H9 (cell line): ENCODE data around the gene CEP97. TPM values are rescaled to one million over a fixed set of nuclear protein-coding genes. Genes with fewer than 3 reads are reported as not detected.
A peak's percentile ranks its signal among the peaks of the same experiment; 100 is the strongest.

Source experiments
- DNase-seq: peaks from one replicate; pipeline ENCODE4 v3.0.0-alpha.2; 2017
- H2AFZ ChIP-seq: one replicate; pipeline ENCODE4 v1.6.1; 2013; ENCODE audit warnings: mild to moderate bottlenecking, low read length, control low read depth, moderate library complexity
- H2AK5ac ChIP-seq: 2 replicates; pipeline ENCODE4 v1.6.1; 2013; ENCODE audit warnings: low read length, control low read depth, mixed read lengths; ENCODE audit not compliant: insufficient read length
- H2BK120ac ChIP-seq: one replicate; pipeline ENCODE4 v1.6.1; 2013; ENCODE audit warnings: low read depth, mild to moderate bottlenecking, low read length, control low read depth, inconsistent platforms; ENCODE audit not compliant: poor library complexity, severe bottlenecking
- H2BK12ac ChIP-seq: 2 replicates; pipeline ENCODE4 v1.6.1; 2013; ENCODE audit warnings: low read length, control low read depth, mixed read lengths, low read depth; ENCODE audit not compliant: insufficient read length
- H2BK15ac ChIP-seq: 2 replicates; pipeline ENCODE4 v1.6.1; 2013; ENCODE audit warnings: low read depth, low read length, control low read depth
- H2BK20ac ChIP-seq: one replicate; pipeline ENCODE4 v1.6.1; 2013; ENCODE audit warnings: low read depth, mild to moderate bottlenecking, low read length, control low read depth, inconsistent platforms; ENCODE audit not compliant: poor library complexity, severe bottlenecking
- H2BK5ac ChIP-seq: 2 replicates; pipeline ENCODE4 v1.6.1; 2013; ENCODE audit warnings: low read length, control low read depth, mixed read lengths; ENCODE audit not compliant: insufficient read length
- H3K14ac ChIP-seq: 2 replicates; pipeline ENCODE4 v1.6.1; 2013; ENCODE audit warnings: low read length, control low read depth; ENCODE audit not compliant: insufficient read depth
- H3K18ac ChIP-seq: 2 replicates; pipeline ENCODE4 v1.6.1; 2013; ENCODE audit warnings: low read depth, mild to moderate bottlenecking, mixed read lengths, low read length, control low read depth; ENCODE audit not compliant: insufficient read length
- H3K23ac ChIP-seq: 2 replicates; pipeline ENCODE4 v1.6.1; 2013; ENCODE audit warnings: low read length, control low read depth, mixed read lengths, low read depth; ENCODE audit not compliant: insufficient read length
- H3K23me2 ChIP-seq: 2 replicates; pipeline ENCODE4 v1.6.1; 2013; ENCODE audit warnings: low read depth, mild to moderate bottlenecking, mixed read lengths, low read length, control low read depth; ENCODE audit not compliant: insufficient read length, poor library complexity, severe bottlenecking
- H3K27ac ChIP-seq: 2 replicates; pipeline ENCODE4 v1.5.1; 2013; ENCODE audit warnings: low read length, control low read depth, mixed read lengths, low read depth; ENCODE audit not compliant: insufficient read length
- H3K27me3 ChIP-seq: 2 replicates; pipeline ENCODE4 v1.6.1; 2013; ENCODE audit warnings: low read length, control low read depth, inconsistent platforms; ENCODE audit not compliant: insufficient read depth
- H3K4ac ChIP-seq: 2 replicates; pipeline ENCODE4 v1.6.1; 2013; ENCODE audit warnings: low read depth, mild to moderate bottlenecking, control low read depth, inconsistent platforms, low read length, moderate library complexity
- H3K4me1 ChIP-seq: 2 replicates; pipeline ENCODE4 v1.6.1; 2013; ENCODE audit warnings: low read length, control low read depth, inconsistent platforms; ENCODE audit not compliant: insufficient read depth
- H3K4me2 ChIP-seq: 2 replicates; pipeline ENCODE4 v1.6.1; 2013; ENCODE audit warnings: low read length, control low read depth, mixed read lengths; ENCODE audit not compliant: insufficient read length, insufficient read depth
- H3K56ac ChIP-seq: 2 replicates; pipeline ENCODE4 v1.6.1; 2013; ENCODE audit warnings: low read depth, mild to moderate bottlenecking, mixed read lengths, low read length, control low read depth; ENCODE audit not compliant: insufficient read length
- H3K79me1 ChIP-seq: 2 replicates; pipeline ENCODE4 v1.6.1; 2013; ENCODE audit warnings: low read depth, mild to moderate bottlenecking, moderate library complexity, low read length, control low read depth, inconsistent platforms; ENCODE audit not compliant: insufficient read depth, poor library complexity, severe bottlenecking
- H3K79me2 ChIP-seq: 2 replicates; pipeline ENCODE4 v1.6.1; 2013; ENCODE audit warnings: low read length, control low read depth, inconsistent platforms; ENCODE audit not compliant: insufficient read depth
- H3K9ac ChIP-seq: 2 replicates; pipeline ENCODE4 v1.6.1; 2013; ENCODE audit warnings: low read length, control low read depth, mixed read lengths; ENCODE audit not compliant: insufficient read length; ENCODE audit errors: extremely low read depth
- H3K9me3 ChIP-seq: one replicate; pipeline ENCODE4 v1.6.1; 2013; ENCODE audit warnings: low read depth, low read length, inconsistent platforms; ENCODE audit not compliant: control insufficient read depth
- H3T11ph ChIP-seq: one replicate; pipeline ENCODE4 v1.6.1; 2013; ENCODE audit warnings: mild to moderate bottlenecking, low read length, control low read depth, inconsistent platforms
- H4K20me1 ChIP-seq: one replicate; pipeline ENCODE4 v1.6.1; 2013; ENCODE audit not compliant: control insufficient read depth, insufficient read length, insufficient read depth
- H4K5ac ChIP-seq: 2 replicates; pipeline ENCODE4 v1.6.1; 2013; ENCODE audit warnings: low read depth, mild to moderate bottlenecking, mixed read lengths, low read length, control low read depth; ENCODE audit not compliant: insufficient read length
- H4K8ac ChIP-seq: replicated peaks from 2 replicates; pipeline ENCODE4 v1.6.1; 2013; ENCODE audit warnings: low read length, control low read depth, mixed read lengths, low read depth; ENCODE audit not compliant: insufficient read length
- H4K91ac ChIP-seq: 2 replicates; pipeline ENCODE4 v1.6.1; 2013; ENCODE audit warnings: low read depth, mild to moderate bottlenecking, moderate library complexity, mixed read lengths, low read length, control low read depth; ENCODE audit not compliant: insufficient read length
- H3K27ac Mint-ChIP-seq, 3 experiments: 2 replicates in 2 of 3; 3 replicates in 1 of 3; pipeline ENCODE4 v1.8.0; 2020 to 2021; ENCODE audit warnings: mixed read lengths in 3 of 3, mild to moderate bottlenecking in 1 of 3, moderate library complexity in 1 of 3
- H3K27me3 Mint-ChIP-seq: 2 replicates; pipeline ENCODE4 v1.8.0; 2021; ENCODE audit warnings: low read depth, mild to moderate bottlenecking, moderate library complexity, mixed read lengths
- H3K36me3 Mint-ChIP-seq, 3 experiments: 2 replicates in 2 of 3; 3 replicates in 1 of 3; pipeline ENCODE4 v1.8.0; 2020 to 2021; ENCODE audit warnings: low read depth in 3 of 3, mixed read lengths in 3 of 3; ENCODE audit not compliant: insufficient read depth in 1 of 3
- H3K4me1 Mint-ChIP-seq, 2 experiments: 2 replicates each; pipeline ENCODE4 v1.8.0; 2020; ENCODE audit warnings: mixed read lengths in 2 of 2
- H3K4me3 Mint-ChIP-seq, 2 experiments: 2 replicates in 1 of 2; 3 replicates in 1 of 2; pipeline ENCODE4 v1.8.0; 2020 to 2021; ENCODE audit warnings: mild to moderate bottlenecking in 2 of 2, mixed read lengths in 2 of 2, moderate library complexity in 1 of 2
- H3K9me3 Mint-ChIP-seq, 2 experiments: 2 replicates in 1 of 2; 3 replicates in 1 of 2; pipeline ENCODE4 v1.8.0; 2020; ENCODE audit warnings: mild to moderate bottlenecking in 2 of 2, mixed read lengths in 2 of 2, moderate library complexity in 1 of 2
- WGBS: extraction: QIAGEN DNeasy Blood & Tissue Kit; methylation state at CpG from one replicate; pipeline ENCODE4 v1.1.7; 2013; ENCODE audit warnings: missing lambda C conversion rate, low lambda C conversion rate, mixed read lengths; ENCODE audit not compliant: insufficient read length; ENCODE audit errors: extremely low coverage; 5-methylcytosine and 5-hydroxymethylcytosine counted together
- total RNA-seq: library from RNA; stranded (reverse); gene quantifications from 2 replicates; pipeline ENCODE4 v1.2.1, GENCODE V29; 2021
- TF ChIP-seq, protein P1 (sequence below): fragments of 200-600 bp; sonication (generic); conservative IDR thresholded peaks from 3 replicates; pipeline ENCODE4 v1.8.0; 2021; ENCODE audit warnings: antibody characterized with exemption, mild to moderate bottlenecking

Gene CEP97
- total RNA-seq, 1 experiment from 2014 or later, result 13.9 TPM

DNA sequence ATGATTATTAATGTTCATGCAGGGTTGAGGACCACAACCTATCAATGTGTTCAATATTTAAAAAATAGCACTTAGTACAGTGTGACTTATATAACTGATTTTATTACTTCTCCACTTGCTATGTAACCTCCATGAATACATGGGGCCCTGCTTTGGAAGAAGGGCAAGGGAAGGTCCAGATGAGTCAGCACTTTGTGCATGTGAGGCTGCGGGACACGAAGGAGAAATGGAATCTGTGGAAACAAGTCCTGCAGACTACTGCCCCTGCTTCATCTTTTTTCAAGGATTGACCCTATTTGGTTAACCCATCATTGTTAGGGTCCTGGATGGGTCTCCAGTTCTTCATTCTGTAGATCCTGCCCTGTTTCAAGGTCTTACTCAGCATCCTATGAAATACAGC is 56.2 kb downstream of the CEP97 start:
- H3K27me3 Mint-ChIP-seq, result peaks cover 8% of the 10 kb centered on the region
- TF ChIP-seq, protein P1, sequence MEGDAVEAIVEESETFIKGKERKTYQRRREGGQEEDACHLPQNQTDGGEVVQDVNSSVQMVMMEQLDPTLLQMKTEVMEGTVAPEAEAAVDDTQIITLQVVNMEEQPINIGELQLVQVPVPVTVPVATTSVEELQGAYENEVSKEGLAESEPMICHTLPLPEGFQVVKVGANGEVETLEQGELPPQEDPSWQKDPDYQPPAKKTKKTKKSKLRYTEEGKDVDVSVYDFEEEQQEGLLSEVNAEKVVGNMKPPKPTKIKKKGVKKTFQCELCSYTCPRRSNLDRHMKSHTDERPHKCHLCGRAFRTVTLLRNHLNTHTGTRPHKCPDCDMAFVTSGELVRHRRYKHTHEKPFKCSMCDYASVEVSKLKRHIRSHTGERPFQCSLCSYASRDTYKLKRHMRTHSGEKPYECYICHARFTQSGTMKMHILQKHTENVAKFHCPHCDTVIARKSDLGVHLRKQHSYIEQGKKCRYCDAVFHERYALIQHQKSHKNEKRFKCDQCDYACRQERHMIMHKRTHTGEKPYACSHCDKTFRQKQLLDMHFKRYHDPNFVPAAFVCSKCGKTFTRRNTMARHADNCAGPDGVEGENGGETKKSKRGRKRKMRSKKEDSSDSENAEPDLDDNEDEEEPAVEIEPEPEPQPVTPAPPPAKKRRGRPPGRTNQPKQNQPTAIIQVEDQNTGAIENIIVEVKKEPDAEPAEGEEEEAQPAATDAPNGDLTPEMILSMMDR, result no peak
- Histone ChIP-seq H4K91ac (no peak overlapping the region), H2AK5ac (no peak overlapping the region), H4K8ac (no peak overlapping the region), H3K79me1 (no peaks in the 10 kb centered on the region), H3K23me2 (peaks cover 5% of the 10 kb centered on the region), H2BK5ac (no peak overlapping the region), H3K14ac (no peak overlapping the region), H3T11ph (no peak overlapping the region), H3K18ac (no peak overlapping the region), H3K27me3 (no peaks in the 10 kb centered on the region), H2BK120ac (no peak overlapping the region), H3K4ac (no peak overlapping the region), H3K9ac (no peak overlapping the region), H3K23ac (no peak overlapping the region), H2AFZ (no peak overlapping the region), H4K5ac (no peak overlapping the region), H3K4me2 (peak overlapping the region; percentile 68), H3K79me2 (no peaks in the 10 kb centered on the region), H3K27ac (no peak overlapping the region), H3K9me3 (no peaks in the 10 kb centered on the region), H3K4me1 (peaks cover 3% of the 10 kb centered on the region; the same call in 1 of the 2 replicates), H2BK20ac (no peak overlapping the region), H4K20me1 (no peaks in the 10 kb centered on the region), H2BK12ac (no peak overlapping the region), H2BK15ac (no peak overlapping the region), H3K56ac (no peak overlapping the region)
- peaks cover 21 to 25% of the 10 kb centered on the region in 2 experiments for H3K4me1 Mint-ChIP-seq
- no peak overlapping the region for H3K27ac Mint-ChIP-seq
- no CpG with 5 or more reads among the region's 2 CpGs for WGBS
- peaks cover 19 to 29% (median 29%) of the 10 kb centered on the region in 3 experiments; a peak in 6 of 7 replicates for H3K36me3 Mint-ChIP-seq
- H3K9me3 Mint-ChIP-seq, result no peaks in the 10 kb centered on the region
- DNase-seq, result no peak
- H3K4me3 Mint-ChIP-seq, result peak overlapping the region; percentile 14 to 88; a peak in 3 of 5 replicates
